Endothelial cell of umbilical vein (primary cell): Measurements from ENCODE around the gene LARP7. TPM values are rescaled to one million over a fixed set of nuclear protein-coding genes. Genes with fewer than 3 reads are reported as not detected.

Experiments
- BruUV-seq: library from RNA; stranded (reverse); fragments of 400-500 nt; replicated peaks from 2 replicates; lab custom pipeline; 2021; lab: Mats Ljungman, UMichigan
- CTCF ChIA-PET: fragments of 300-600, 350-600 bp; sonication (Branson Sonifier 250); formaldehyde crosslinking; loops from one replicate; lab custom pipeline; 2021; ENCODE audit warnings: antibody characterized with exemption, inconsistent platforms; lab: Charles Lee
- POLR2A ChIA-PET: fragments of 300-600, 350-600 bp; sonication (Branson Sonifier 250); formaldehyde crosslinking; loops from one replicate; lab custom pipeline; 2021; ENCODE audit warnings: antibody characterized with exemption, inconsistent platforms; lab: Charles Lee
- DNase-seq: peaks from one replicate; pipeline ENCODE4 v3.0.0-alpha.2; 2011; ENCODE audit warnings: low read depth, low spot score
- FAIRE-seq: peaks from 2 replicates; lab custom pipeline; 2011; peaks lifted over from hg19 to GRCh38; lab: Jason Lieb, UNC
- H2AFZ ChIP-seq: 2 replicates; pipeline ENCODE4 v1.6.0; 2012; ENCODE audit warnings: low read depth, low read length, control low read depth, inconsistent platforms
- H3K27ac ChIP-seq: 2 replicates; pipeline ENCODE4 v1.5.1; 2011; ENCODE audit warnings: low read depth, mild to moderate bottlenecking, control low read depth, low read length, moderate library complexity; ENCODE audit not compliant: insufficient read depth
- H3K27me3 ChIP-seq, 2 experiments: 2 replicates each; pipeline versions ENCODE4 v1.6.0 to v1.6.1; 2011; ENCODE audit warnings: low read length in 2 of 2, mixed read lengths in 1 of 2; ENCODE audit not compliant: control insufficient read depth in 2 of 2, insufficient read depth in 2 of 2
- H3K36me3 ChIP-seq, 2 experiments: 2 replicates in 1 of 2; 3 replicates in 1 of 2; pipeline ENCODE4 v1.5.1; 2011; ENCODE audit warnings: low read length in 2 of 2, mild to moderate bottlenecking in 1 of 2, moderate library complexity in 1 of 2; ENCODE audit not compliant: control insufficient read depth in 2 of 2, insufficient read depth in 2 of 2; ENCODE audit errors: extremely low read depth in 1 of 2
- H3K4me1 ChIP-seq: 3 replicates; pipeline ENCODE4 v1.5.1; 2011; ENCODE audit warnings: mild to moderate bottlenecking, low read length; ENCODE audit not compliant: control insufficient read depth, insufficient read depth; ENCODE audit errors: extremely low read depth
- H3K4me2 ChIP-seq: 2 replicates; pipeline ENCODE4 v1.6.1; 2011; ENCODE audit warnings: low read length, control low read depth, mixed read lengths; ENCODE audit not compliant: insufficient read depth
- H3K4me3 ChIP-seq, 3 experiments: fragments of 200-600 bp in 1 of 3; sonication (generic), shearing (Covaris generic) in 1 of 3; replicated peaks in 1 of 3; 2 replicates each; pipeline ENCODE4 v1.5.1; 2011 to 2016; ENCODE audit warnings: control low read depth in 3 of 3, low read length in 3 of 3, mild to moderate bottlenecking in 2 of 3, inconsistent platforms in 1 of 3, low read depth in 1 of 3, moderate library complexity in 1 of 3; ENCODE audit not compliant: insufficient read depth in 1 of 3
- H3K79me2 ChIP-seq: 2 replicates; pipeline ENCODE4 v1.6.0; 2012; ENCODE audit warnings: low read length, inconsistent platforms; ENCODE audit not compliant: control insufficient read depth, insufficient read depth
- H3K9ac ChIP-seq: replicated peaks from 2 replicates; pipeline ENCODE3; 2011; ENCODE audit warnings: low read length, control low read depth; ENCODE audit not compliant: insufficient read depth; ENCODE audit errors: extremely low read depth
- H3K9me1 ChIP-seq: replicated peaks from 3 replicates; pipeline ENCODE4 v1.6.0; 2011; ENCODE audit warnings: mild to moderate bottlenecking, low read length; ENCODE audit not compliant: control insufficient read depth, insufficient read depth; ENCODE audit errors: extremely low read depth
- H3K9me3 ChIP-seq: replicated peaks from 2 replicates; pipeline ENCODE4 v1.5.1; 2012; ENCODE audit warnings: low read length, inconsistent platforms; ENCODE audit not compliant: control insufficient read depth, insufficient read depth
- H4K20me1 ChIP-seq: replicated peaks from 2 replicates; pipeline ENCODE3; 2011; ENCODE audit warnings: mild to moderate bottlenecking, low read length; ENCODE audit not compliant: control insufficient read depth, insufficient read depth; ENCODE audit errors: extremely low read depth
- EZH2 ChIP-seq: IDR thresholded peaks from 2 replicates; pipeline ENCODE4 v1.6.1; 2012; ENCODE audit warnings: borderline replicate concordance, low read depth, mild to moderate bottlenecking, moderate library complexity, low read length, inconsistent platforms; ENCODE audit not compliant: severe bottlenecking
- FOS ChIP-seq: IDR thresholded peaks from 2 replicates; pipeline ENCODE4 v1.6.1; 2011; ENCODE audit warnings: mild to moderate bottlenecking, low read length, moderate library complexity, borderline replicate concordance; ENCODE audit not compliant: insufficient read depth
- GATA2 ChIP-seq: IDR thresholded peaks from 2 replicates; pipeline ENCODE4 v1.7.0; 2011; ENCODE audit warnings: low read depth, mild to moderate bottlenecking, moderate library complexity, mixed read lengths, low read length; ENCODE audit not compliant: insufficient read length, insufficient read depth
- JUN ChIP-seq: IDR thresholded peaks from 2 replicates; pipeline ENCODE4 v1.6.1; 2011; ENCODE audit warnings: borderline replicate concordance, low read depth; ENCODE audit not compliant: insufficient read length, insufficient read depth
- MYC ChIP-seq: IDR thresholded peaks from one replicate; pipeline ENCODE4 v1.6.1; 2011; ENCODE audit warnings: mild to moderate bottlenecking, low read depth, low read length
- POLR2A ChIP-seq: IDR thresholded peaks from 2 replicates; pipeline ENCODE4 v1.6.1; 2012; ENCODE audit warnings: low read depth, mild to moderate bottlenecking, control low read depth, low read length
- POLR2AphosphoS5 ChIP-seq: IDR thresholded peaks from 2 replicates; pipeline ENCODE4 v1.6.1; 2012; ENCODE audit warnings: low read depth, mild to moderate bottlenecking, control low read depth, low read length, moderate library complexity; ENCODE audit not compliant: insufficient read depth
- dilution Hi-C: fragments of 300-500 bp; cut with MboI; formaldehyde crosslinking; loops from one replicate; pipeline ENCODE4 v1.15.0; 2019; ENCODE audit warnings: low sequenced_read_pairs; ENCODE audit not compliant: extremely low pct_ligation_motif_present
- intact Hi-C: fragments of 100-400 bp; cut with micrococcal nuclease; formaldehyde crosslinking; loops from one replicate; pipeline ENCODE4 v1.10.0; 2022
- polyA plus RNA-seq, 4 experiments: library from polyadenylated mRNA; depleted of rRNA in 3 of 4; stranded (reverse) in 3 of 4; unstranded in 1 of 4; fragments of >200 nt; gene quantifications; 2 replicates each; pipeline versions ENCODE4 v1.2.1 to v1.2.3, GENCODE V29; 2011 to 2012; ENCODE audit warnings: missing spikeins in 1 of 4
- total RNA-seq: library from RNA; stranded (reverse); gene quantifications from 2 replicates; pipeline ENCODE4 v1.2.3, GENCODE V29; 2021
- TF ChIP-seq, protein P1 (sequence below), 2 donors: IDR thresholded peaks; 1 replicate in 1 of 2; 2 replicates in 1 of 2; pipeline ENCODE4 v1.5.1; 2011; ENCODE audit warnings: low read length in 2 of 2, mild to moderate bottlenecking in 2 of 2, moderate library complexity in 2 of 2, control low read depth in 1 of 2, inconsistent platforms in 1 of 2, low read depth in 1 of 2; ENCODE audit not compliant: insufficient read depth in 1 of 2; ENCODE audit errors: extremely low read depth in 1 of 2
- TF ChIP-seq, protein P2 (sequence below): IDR thresholded peaks from 2 replicates; pipeline ENCODE4 v1.6.1; 2011; ENCODE audit not compliant: insufficient read depth, insufficient read length

LARP7 gene
- total and polyA plus RNA-seq, 2 donors (not counting 3 experiments of a cell fraction or from before 2014, with no cell fraction given) = 6.9 to 35.1 TPM

DNA sequence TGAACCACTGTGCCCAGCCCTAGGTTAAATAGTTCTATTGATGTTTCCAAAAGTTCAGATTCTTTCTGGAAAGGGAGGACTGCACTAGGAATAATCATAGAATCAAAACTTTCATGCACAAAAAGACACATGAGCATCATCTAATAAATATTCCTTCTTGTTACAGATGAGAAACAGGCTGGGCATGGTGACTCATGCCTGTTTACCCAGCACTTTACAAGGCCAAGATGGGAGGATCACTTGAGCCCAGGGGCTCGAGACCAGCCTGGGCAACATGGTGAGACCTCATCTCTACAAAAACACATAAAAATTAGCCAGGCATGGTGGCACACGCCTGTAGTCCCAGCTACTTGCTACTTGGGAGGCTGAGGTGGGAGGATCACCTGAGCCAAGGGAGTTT is 27.7 kb downstream of the LARP7 start:
- FAIRE-seq = no peak
- BruUV-seq = no TSS peak

More for the DNA sequence above, 27.7 kb downstream of the LARP7 start:
- Histone ChIP-seq H3K9me3 (no peaks in the 10 kb centered on the region), H3K4me2 (no peak overlapping the region), H3K36me3 (no peaks in the 10 kb centered on the region), H4K20me1 (no peaks in the 10 kb centered on the region), H3K27ac (no peak overlapping the region), H2AFZ (no peak overlapping the region), H3K4me1 (no peaks in the 10 kb centered on the region), H3K9me1 (no peaks in the 10 kb centered on the region), H3K4me3 (no peak overlapping the region), H3K9ac (no peak overlapping the region), H3K27me3 (no peaks in the 10 kb centered on the region), H3K79me2 (no peaks in the 10 kb centered on the region)
- no peak for DNase-seq
- dilution Hi-C loops = no loop called here
- ChIA-PET CTCF (no interaction called here), POLR2A (no interaction called here)
- intact Hi-C loops = no loop called here
- TF ChIP-seq POLR2A = no peak
- no peak for TF ChIP-seq EZH2
- TF ChIP-seq MYC = no peak
- TF ChIP-seq, protein P1, sequence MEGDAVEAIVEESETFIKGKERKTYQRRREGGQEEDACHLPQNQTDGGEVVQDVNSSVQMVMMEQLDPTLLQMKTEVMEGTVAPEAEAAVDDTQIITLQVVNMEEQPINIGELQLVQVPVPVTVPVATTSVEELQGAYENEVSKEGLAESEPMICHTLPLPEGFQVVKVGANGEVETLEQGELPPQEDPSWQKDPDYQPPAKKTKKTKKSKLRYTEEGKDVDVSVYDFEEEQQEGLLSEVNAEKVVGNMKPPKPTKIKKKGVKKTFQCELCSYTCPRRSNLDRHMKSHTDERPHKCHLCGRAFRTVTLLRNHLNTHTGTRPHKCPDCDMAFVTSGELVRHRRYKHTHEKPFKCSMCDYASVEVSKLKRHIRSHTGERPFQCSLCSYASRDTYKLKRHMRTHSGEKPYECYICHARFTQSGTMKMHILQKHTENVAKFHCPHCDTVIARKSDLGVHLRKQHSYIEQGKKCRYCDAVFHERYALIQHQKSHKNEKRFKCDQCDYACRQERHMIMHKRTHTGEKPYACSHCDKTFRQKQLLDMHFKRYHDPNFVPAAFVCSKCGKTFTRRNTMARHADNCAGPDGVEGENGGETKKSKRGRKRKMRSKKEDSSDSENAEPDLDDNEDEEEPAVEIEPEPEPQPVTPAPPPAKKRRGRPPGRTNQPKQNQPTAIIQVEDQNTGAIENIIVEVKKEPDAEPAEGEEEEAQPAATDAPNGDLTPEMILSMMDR (IDR thresholded peaks at IDR 0.05; ENCODE audit: extremely low read depth in 1 of 2, insufficient read depth in 1 of 2, low read depth in 1 of 2, low read length in 2 of 2) = no peak
- TF ChIP-seq FOS = no peak
- TF ChIP-seq POLR2AphosphoS5 = no peak
- TF ChIP-seq JUN = no peak
- no peak for TF ChIP-seq GATA2
- TF ChIP-seq, protein P2, sequence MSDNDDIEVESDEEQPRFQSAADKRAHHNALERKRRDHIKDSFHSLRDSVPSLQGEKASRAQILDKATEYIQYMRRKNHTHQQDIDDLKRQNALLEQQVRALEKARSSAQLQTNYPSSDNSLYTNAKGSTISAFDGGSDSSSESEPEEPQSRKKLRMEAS = no peak
